ENCODE measurements around the gene GAMT.

GAMT gene

GRCh38 chr19:1445185-1445931, 44.0 kb upstream of the GAMT start:
- no peak overlapping the region for H3K27ac ChIP-seq (ENCODE audit: low read length)

GRCh38 chr19:1441677-1442438, 40.5 kb upstream of the GAMT start:
- Histone ChIP-seq H3K9ac (ENCODE audit: low read length) (no peak overlapping the region), H3F3A (ENCODE audit: insufficient read depth, low read length) (peaks cover 68% of the 10 kb centered on the region)

More at GRCh38 chr19:1445185-1445931, 44.0 kb upstream of the GAMT start:
- no peaks in the 10 kb centered on the region for H3K9me2 ChIP-seq (replicated peaks; ENCODE audit: insufficient read depth, low read length)
- peaks cover 54% of the 10 kb centered on the region for H3F3A ChIP-seq (ENCODE audit: insufficient read depth, low read length)
- no peaks in the 10 kb centered on the region for H3K9me3 ChIP-seq (replicated peaks; ENCODE audit: insufficient read depth, low read length)
- H3K4me2 ChIP-seq (ENCODE audit: low read depth, low read length): peak overlapping the region; percentile 68
- peaks cover 10% of the 10 kb centered on the region for H4K20me1 ChIP-seq (ENCODE audit: insufficient read depth, low read length)
- TF ChIP-seq CTCF (IDR thresholded peaks at IDR 0.05; ENCODE audit: low read length): peak; percentile 98
- TF ChIP-seq EZH2phosphoT487 (IDR thresholded peaks at IDR 0.05; ENCODE audit: low read length): no peak
- peak; percentile 31 for TF ChIP-seq EZH2 (optimal IDR thresholded peaks at IDR 0.05; ENCODE audit: low read depth, low read length)
- H3K9ac ChIP-seq (ENCODE audit: low read length): peak overlapping the region; percentile 13; the same call in 1 of the 2 replicates
- peaks cover 35% of the 10 kb centered on the region for H3K4me1 ChIP-seq (ENCODE audit: low read length)
- peaks cover 45% of the 10 kb centered on the region for H3K27me3 ChIP-seq (replicated peaks; ENCODE audit: insufficient read depth, low read length)
- H3K36me3 ChIP-seq (replicated peaks; ENCODE audit: insufficient read depth, low read length): peaks cover 13% of the 10 kb centered on the region
- peak overlapping the region; percentile 69 for H2AFZ ChIP-seq (ENCODE audit: low read length)
- H3K79me2 ChIP-seq (ENCODE audit: low read length): peaks cover 10% of the 10 kb centered on the region
- peak; percentile 78 for DNase-seq
- peak overlapping the region; percentile 51 for H3K4me3 ChIP-seq (ENCODE audit: low read length)

GRCh38 chr19:1441022-1441426, 39.7 kb upstream of the GAMT start:
- Histone ChIP-seq H3K4me2 (ENCODE audit: low read depth, low read length) (no peak overlapping the region), H3K27me3 (replicated peaks; ENCODE audit: insufficient read depth, low read length) (peaks cover 5% of the 10 kb centered on the region; the same call in 1 of the 2 replicates), H3K27ac (ENCODE audit: low read length) (no peak overlapping the region), H3K9me2 (replicated peaks; ENCODE audit: insufficient read depth, low read length) (no peaks in the 10 kb centered on the region), H3K9me3 (replicated peaks; ENCODE audit: insufficient read depth, low read length) (no peaks in the 10 kb centered on the region), H3K36me3 (replicated peaks; ENCODE audit: insufficient read depth, low read length) (peaks cover 14% of the 10 kb centered on the region), H4K20me1 (ENCODE audit: insufficient read depth, low read length) (peaks cover 22% of the 10 kb centered on the region), H2AFZ (ENCODE audit: low read length) (no peak overlapping the region), H3K4me1 (ENCODE audit: low read length) (peaks cover 49% of the 10 kb centered on the region), H3K9ac (ENCODE audit: low read length) (no peak overlapping the region), H3F3A (ENCODE audit: insufficient read depth, low read length) (peaks cover 74% of the 10 kb centered on the region), H3K4me3 (ENCODE audit: low read length) (no peak overlapping the region), H3K79me2 (ENCODE audit: low read length) (peaks cover 32% of the 10 kb centered on the region)
- TF ChIP-seq CTCF (IDR thresholded peaks at IDR 0.05; ENCODE audit: low read length): no peak
- DNase-seq: no peak

More at GRCh38 chr19:1441677-1442438, 40.5 kb upstream of the GAMT start:
- Histone ChIP-seq H3K27me3 (replicated peaks; ENCODE audit: insufficient read depth, low read length) (peaks cover 12% of the 10 kb centered on the region), H3K4me2 (ENCODE audit: low read depth, low read length) (0 out of 2 replicates have a peak overlapping the region, but pooled peaks have one; percentile 3), H3K36me3 (replicated peaks; ENCODE audit: insufficient read depth, low read length) (peaks cover 14% of the 10 kb centered on the region), H3K9me3 (replicated peaks; ENCODE audit: insufficient read depth, low read length) (no peaks in the 10 kb centered on the region), H3K27ac (ENCODE audit: low read length) (peak overlapping the region; percentile 61; the same call in 1 of the 2 replicates), H3K4me1 (ENCODE audit: low read length) (peaks cover 49% of the 10 kb centered on the region), H3K9me2 (replicated peaks; ENCODE audit: insufficient read depth, low read length) (no peaks in the 10 kb centered on the region), H3K4me3 (ENCODE audit: low read length) (no peak overlapping the region), H3K79me2 (ENCODE audit: low read length) (peaks cover 32% of the 10 kb centered on the region), H2AFZ (ENCODE audit: low read length) (no peak overlapping the region), H4K20me1 (ENCODE audit: insufficient read depth, low read length) (peaks cover 22% of the 10 kb centered on the region)
- DNase-seq: no peak
- TF ChIP-seq EZH2phosphoT487 (IDR thresholded peaks at IDR 0.05; ENCODE audit: low read length) (no peak), EZH2 (optimal IDR thresholded peaks at IDR 0.05; ENCODE audit: low read depth, low read length) (no peak), CTCF (IDR thresholded peaks at IDR 0.05; ENCODE audit: low read length) (no peak)

Measured in MM.1S (cell line).